HFFc6 (cell line): ENCODE results near the gene GRIN3A. TPM values are rescaled to one million over a fixed set of nuclear protein-coding genes. Genes with fewer than 3 reads are reported as not detected.

Experiments used
- DNase-seq: peaks from one replicate; pipeline ENCODE4 v3.0.0-alpha.2; 2018
- H3K27ac Mint-ChIP-seq: 2 replicates; pipeline ENCODE4 v1.8.0; 2020; ENCODE audit warnings: mild to moderate bottlenecking, mixed read lengths
- H3K27me3 Mint-ChIP-seq: 2 replicates; pipeline ENCODE4 v1.8.0; 2021; ENCODE audit warnings: mild to moderate bottlenecking, moderate library complexity, mixed read lengths; ENCODE audit not compliant: insufficient read depth
- H3K36me3 Mint-ChIP-seq: 2 replicates; pipeline ENCODE4 v1.8.0; 2021; ENCODE audit warnings: low read depth, mixed read lengths
- H3K4me1 Mint-ChIP-seq: 2 replicates; pipeline ENCODE4 v1.8.0; 2020; ENCODE audit warnings: low read depth, mixed read lengths
- H3K4me3 Mint-ChIP-seq: 2 replicates; pipeline ENCODE4 v1.8.0; 2020; ENCODE audit warnings: mild to moderate bottlenecking, moderate library complexity, mixed read lengths
- H3K9me3 Mint-ChIP-seq: 2 replicates; pipeline ENCODE4 v1.8.0; 2020; ENCODE audit warnings: mild to moderate bottlenecking, mixed read lengths
- total RNA-seq, 6 experiments: library from RNA; stranded (reverse); fragmentation: NEBNext Ultra II Directional; extraction: Animal tissue kit (Norgen Biotek cat#: 25700); gene quantifications; 2 replicates in 1 of 6; 3 replicates in 5 of 6; pipeline ENCODE4 v1.2.3, GENCODE V29; 2021
- TF ChIP-seq, protein P1 (sequence below): fragments of 200-600 bp; sonication (generic); IDR thresholded peaks from 2 replicates; pipeline ENCODE4 v1.5.0; 2021; ENCODE audit warnings: antibody characterized with exemption, mild to moderate bottlenecking

GRIN3A gene
- total RNA-seq, 6 experiments from 2014 or later = not detected

DNA sequence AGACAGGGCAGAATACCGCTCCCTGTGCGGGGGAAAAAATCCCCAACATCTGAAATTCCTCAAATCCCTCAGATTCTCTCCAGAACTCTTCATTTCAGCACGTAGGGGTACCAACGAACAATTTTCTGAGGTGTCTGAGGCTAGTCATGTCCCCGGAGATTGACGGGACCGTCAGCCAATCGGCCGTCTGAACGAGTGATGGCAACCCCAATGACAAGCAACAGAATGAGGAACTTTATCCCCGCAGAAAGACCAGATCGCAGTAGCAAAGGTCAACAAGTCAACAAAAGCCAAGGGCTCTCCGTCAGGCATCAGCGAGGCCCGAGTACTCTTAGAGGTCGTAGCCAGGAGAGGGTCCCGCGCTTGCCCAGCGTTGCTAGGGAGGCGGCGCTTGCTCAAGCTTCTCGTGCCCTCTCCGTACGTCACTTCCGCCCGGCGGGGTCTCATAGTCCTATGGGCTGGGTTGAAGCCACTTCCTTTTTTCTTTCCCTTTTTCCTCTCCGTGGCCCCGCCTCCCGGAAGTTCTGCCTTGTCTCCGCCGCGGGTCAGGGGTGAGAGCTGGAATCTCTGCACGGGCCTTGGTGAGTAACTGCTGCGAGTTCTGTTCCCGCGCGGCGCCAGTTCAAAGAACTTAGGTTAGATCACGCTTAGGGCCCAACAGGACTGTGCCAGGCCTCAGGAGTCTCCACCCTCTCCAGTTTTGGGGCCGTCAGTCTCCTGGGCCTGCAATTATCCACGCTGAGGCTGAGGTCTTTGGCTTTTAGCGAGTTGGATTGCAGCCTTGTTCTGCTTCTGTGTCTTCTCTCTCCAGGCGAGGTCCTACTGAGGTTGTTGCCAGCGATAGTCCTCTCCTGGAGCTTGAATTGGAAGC is 204.9 kb downstream of the GRIN3A start, which contains the start of gene RNF20:
RNF20 (plus strand) TSS at position 520 of the 871 bp plus-strand sequence. CDS start 1,571 bp downstream, outside the sequence.
- Mint-ChIP-seq H3K9me3 (no peaks in the 10 kb centered on the region), H3K4me1 (peaks cover 26% of the 10 kb centered on the region)
- TF ChIP-seq, protein P1, sequence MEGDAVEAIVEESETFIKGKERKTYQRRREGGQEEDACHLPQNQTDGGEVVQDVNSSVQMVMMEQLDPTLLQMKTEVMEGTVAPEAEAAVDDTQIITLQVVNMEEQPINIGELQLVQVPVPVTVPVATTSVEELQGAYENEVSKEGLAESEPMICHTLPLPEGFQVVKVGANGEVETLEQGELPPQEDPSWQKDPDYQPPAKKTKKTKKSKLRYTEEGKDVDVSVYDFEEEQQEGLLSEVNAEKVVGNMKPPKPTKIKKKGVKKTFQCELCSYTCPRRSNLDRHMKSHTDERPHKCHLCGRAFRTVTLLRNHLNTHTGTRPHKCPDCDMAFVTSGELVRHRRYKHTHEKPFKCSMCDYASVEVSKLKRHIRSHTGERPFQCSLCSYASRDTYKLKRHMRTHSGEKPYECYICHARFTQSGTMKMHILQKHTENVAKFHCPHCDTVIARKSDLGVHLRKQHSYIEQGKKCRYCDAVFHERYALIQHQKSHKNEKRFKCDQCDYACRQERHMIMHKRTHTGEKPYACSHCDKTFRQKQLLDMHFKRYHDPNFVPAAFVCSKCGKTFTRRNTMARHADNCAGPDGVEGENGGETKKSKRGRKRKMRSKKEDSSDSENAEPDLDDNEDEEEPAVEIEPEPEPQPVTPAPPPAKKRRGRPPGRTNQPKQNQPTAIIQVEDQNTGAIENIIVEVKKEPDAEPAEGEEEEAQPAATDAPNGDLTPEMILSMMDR = no peak

DNA sequence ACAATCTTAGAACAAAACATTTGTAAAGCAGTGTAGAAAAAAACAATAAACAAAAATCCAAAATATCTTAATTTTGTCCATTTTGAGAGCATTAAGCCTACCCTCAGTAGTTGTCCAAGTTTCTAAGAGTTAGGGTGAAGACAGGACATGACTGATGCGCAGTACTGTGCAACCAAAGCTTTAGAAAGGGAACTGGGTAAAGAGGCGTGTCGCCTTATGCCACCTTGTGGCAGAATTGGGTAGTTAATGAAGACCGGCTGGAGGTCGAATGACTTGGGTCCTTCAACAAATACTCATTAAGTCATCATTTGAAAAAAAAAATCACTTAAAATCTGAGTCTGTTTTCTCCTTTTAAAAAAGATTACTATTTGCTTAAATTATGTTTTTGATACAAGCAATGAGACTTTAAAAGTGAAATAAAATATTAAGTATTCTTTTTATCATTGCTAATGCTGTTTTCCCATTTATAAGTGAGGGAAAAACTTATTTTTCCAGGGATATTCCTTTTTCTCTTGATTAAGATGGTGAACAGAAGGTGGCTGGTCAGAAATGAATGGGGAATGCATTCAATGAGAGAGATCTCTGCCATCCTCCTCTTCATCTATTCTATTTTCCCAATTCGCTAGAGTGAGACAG is 208.3 kb downstream of the GRIN3A start:
- Mint-ChIP-seq H3K27ac (no peak overlapping the region), H3K27me3 (no peaks in the 10 kb centered on the region; the same call in 1 of the 2 replicates), H3K4me1 (peaks cover 40% of the 10 kb centered on the region), H3K9me3 (no peaks in the 10 kb centered on the region), H3K36me3 (0 out of 2 replicates have a peak, but pooled peaks cover under 1% of the 10 kb centered on the region), H3K4me3 (no peak overlapping the region)
- peak; percentile 75 for DNase-seq
- TF ChIP-seq, protein P1 = peak; percentile 95

More for the DNA sequence above, 204.9 kb downstream of the GRIN3A start, which contains the start of gene RNF20:
- peak; percentile 99 for DNase-seq
- Mint-ChIP-seq H3K27me3 (no peaks in the 10 kb centered on the region; the same call in 1 of the 2 replicates), H3K4me3 (peak within 1 kb of the TSS; percentile 95), H3K36me3 (0 out of 2 replicates have a peak, but pooled peaks cover 5% of the 10 kb centered on the region), H3K27ac (peak within 1 kb of the TSS; percentile 100)

DNA sequence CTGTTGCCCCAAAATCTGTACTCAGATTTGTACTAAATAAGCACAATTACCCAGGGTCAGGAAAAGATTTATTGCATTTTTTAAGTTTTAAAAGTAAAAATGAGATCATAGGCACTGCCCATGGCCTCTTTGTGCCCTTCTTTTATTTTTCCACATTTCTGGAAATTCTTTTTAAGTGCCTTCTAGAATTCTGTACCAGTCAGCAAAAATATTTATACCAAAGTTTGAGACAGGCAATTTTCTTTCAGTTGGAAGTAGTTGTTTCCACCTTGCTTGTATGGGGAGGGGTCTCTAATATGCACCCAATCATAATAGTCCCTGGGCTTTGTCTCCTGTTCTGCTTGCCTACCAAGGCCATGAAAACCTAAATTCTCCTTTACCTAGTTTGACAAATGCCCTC is 210.4 kb downstream of the GRIN3A start:
- TF ChIP-seq, protein P1 = no peak
- no peaks in the 10 kb centered on the region for H3K36me3 Mint-ChIP-seq
- H3K4me3 Mint-ChIP-seq = no peak overlapping the region
- no peak overlapping the region for H3K27ac Mint-ChIP-seq
- H3K9me3 Mint-ChIP-seq = no peaks in the 10 kb centered on the region
- H3K4me1 Mint-ChIP-seq = peaks cover 27% of the 10 kb centered on the region
- DNase-seq = no peak
- no peaks in the 10 kb centered on the region for H3K27me3 Mint-ChIP-seq

DNA sequence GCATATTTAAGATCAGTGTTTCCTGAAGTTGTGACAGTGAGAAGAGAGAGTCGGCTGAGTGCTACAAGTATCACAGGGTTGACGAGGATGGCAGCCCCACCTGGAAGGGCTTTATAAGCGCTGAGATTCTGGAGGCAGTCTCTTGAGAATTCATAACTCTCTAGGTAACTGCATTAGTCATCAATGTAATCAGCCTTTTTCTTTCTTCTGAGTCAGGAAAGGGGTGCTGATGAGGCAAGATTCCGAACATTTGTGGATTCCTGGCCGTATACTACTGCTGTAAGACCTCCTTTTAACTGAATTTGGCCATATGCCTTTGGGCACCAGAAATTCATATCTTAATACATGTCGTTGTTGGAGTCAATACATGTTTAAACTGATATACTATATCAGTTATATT is 211.4 kb downstream of the GRIN3A start:
- Mint-ChIP-seq H3K36me3 (no peaks in the 10 kb centered on the region), H3K27ac (no peak overlapping the region), H3K4me3 (no peak overlapping the region), H3K27me3 (no peaks in the 10 kb centered on the region), H3K9me3 (no peaks in the 10 kb centered on the region), H3K4me1 (peaks cover 23% of the 10 kb centered on the region)
- DNase-seq = no peak
- TF ChIP-seq, protein P1 = no peak

DNA sequence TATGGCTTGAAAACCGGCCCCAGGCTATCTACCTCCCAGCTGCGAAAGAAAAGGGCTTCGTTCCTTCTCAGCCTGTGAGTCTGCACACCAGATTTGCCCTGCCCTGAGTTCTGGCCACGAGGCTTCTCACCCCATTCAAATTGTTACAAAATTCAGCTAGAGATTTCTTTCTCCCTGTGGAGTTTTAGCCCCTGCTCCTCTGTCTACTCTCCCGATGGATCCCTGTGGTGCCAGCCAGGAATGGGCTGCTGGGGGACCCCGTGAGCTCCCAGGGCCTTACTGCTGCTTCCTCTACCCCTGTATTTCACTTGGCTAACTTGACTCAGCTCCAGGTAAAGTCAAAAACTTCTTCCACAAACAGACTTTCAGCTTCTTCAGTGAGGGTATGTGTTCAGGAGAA is 214.1 kb downstream of the GRIN3A start:
- TF ChIP-seq, protein P1 = no peak
- Mint-ChIP-seq H3K27me3 (peaks cover 2% of the 10 kb centered on the region; the same call in 1 of the 2 replicates), H3K9me3 (no peaks in the 10 kb centered on the region), H3K36me3 (no peaks in the 10 kb centered on the region), H3K4me1 (peaks cover 16% of the 10 kb centered on the region), H3K4me3 (no peak overlapping the region), H3K27ac (no peak overlapping the region)
- DNase-seq = no peak

Other genes with a start within 250 kb of the GRIN3A start
- gene RNF20, start 204.8 kb downstream of the GRIN3A start, total RNA-seq = 10 to 100 TPM; 38.3 to 43.9 (median 41.5) TPM
- gene PPP3R2, start 143.7 kb downstream of the GRIN3A start, total RNA-seq = not detected